Measurements from ENCODE around the gene PTPRQ.

PTPRQ gene

DNA sequence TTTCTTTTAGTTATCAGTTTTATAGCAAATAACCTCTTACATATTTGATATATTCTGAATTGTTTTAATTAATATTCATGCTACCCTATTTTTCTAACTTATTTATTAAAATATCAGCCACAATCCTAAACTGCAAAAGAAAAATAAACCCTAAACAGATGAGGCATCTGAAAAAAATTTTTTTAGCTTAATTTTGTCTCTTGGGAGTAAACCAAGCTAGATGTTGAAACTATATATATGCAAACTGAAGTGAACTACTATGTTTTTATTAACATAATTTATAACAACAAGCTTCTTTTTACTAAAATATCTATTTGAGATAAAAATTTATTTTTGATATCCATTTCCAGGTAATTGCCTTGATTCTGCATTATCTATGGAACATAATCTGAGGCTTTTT is 87.6 kb downstream of the PTPRQ start:
- Histone ChIP-seq H3K4me3 (ENCODE audit: low read depth, low read length) (no peak overlapping the region), H3K9me3 (ENCODE audit: control insufficient read depth, insufficient read depth, low read depth, low read length) (no peaks in the 10 kb centered on the region), H3K4me1 (ENCODE audit: control insufficient read depth, insufficient read depth, low read length) (no peaks in the 10 kb centered on the region), H3K27ac (ENCODE audit: extremely low read depth, low read depth, low read length) (no peak overlapping the region), H3K36me3 (ENCODE audit: control insufficient read depth in 2 of 2, insufficient read depth in 1 of 2, low read length in 2 of 2) (no peaks in the 10 kb centered on the region)
- ChIA-PET CTCF (interaction anchor here (0.7 kb wide), 1 partner anchor 12 kb away, joined by 4 read pairs; no protein-coding TSS in a partner anchor), POLR2A (no interaction called here)
- TF ChIP-seq, protein P1, sequence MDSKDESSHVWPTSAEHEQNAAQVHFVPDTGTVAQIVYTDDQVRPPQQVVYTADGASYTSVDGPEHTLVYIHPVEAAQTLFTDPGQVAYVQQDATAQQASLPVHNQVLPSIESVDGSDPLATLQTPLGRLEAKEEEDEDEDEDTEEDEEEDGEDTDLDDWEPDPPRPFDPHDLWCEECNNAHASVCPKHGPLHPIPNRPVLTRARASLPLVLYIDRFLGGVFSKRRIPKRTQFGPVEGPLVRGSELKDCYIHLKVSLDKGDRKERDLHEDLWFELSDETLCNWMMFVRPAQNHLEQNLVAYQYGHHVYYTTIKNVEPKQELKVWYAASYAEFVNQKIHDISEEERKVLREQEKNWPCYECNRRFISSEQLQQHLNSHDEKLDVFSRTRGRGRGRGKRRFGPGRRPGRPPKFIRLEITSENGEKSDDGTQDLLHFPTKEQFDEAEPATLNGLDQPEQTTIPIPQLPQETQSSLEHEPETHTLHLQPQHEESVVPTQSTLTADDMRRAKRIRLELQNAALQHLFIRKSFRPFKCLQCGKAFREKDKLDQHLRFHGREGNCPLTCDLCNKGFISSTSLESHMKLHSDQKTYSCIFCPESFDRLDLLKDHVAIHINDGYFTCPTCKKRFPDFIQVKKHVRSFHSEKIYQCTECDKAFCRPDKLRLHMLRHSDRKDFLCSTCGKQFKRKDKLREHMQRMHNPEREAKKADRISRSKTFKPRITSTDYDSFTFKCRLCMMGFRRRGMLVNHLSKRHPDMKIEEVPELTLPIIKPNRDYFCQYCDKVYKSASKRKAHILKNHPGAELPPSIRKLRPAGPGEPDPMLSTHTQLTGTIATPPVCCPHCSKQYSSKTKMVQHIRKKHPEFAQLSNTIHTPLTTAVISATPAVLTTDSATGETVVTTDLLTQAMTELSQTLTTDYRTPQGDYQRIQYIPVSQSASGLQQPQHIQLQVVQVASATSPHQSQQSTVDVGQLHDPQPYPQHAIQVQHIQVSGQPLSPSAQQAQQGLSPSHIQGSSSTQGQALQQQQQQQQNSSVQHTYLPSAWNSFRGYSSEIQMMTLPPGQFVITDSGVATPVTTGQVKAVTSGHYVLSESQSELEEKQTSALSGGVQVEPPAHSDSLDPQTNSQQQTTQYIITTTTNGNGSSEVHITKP (tag by site-specific recombination; IDR thresholded peaks at IDR 0.05): no peak
- TF ChIP-seq ZNF549 (tag by site-specific recombination; IDR thresholded peaks at IDR 0.05): no peak
- TF ChIP-seq, protein P2, sequence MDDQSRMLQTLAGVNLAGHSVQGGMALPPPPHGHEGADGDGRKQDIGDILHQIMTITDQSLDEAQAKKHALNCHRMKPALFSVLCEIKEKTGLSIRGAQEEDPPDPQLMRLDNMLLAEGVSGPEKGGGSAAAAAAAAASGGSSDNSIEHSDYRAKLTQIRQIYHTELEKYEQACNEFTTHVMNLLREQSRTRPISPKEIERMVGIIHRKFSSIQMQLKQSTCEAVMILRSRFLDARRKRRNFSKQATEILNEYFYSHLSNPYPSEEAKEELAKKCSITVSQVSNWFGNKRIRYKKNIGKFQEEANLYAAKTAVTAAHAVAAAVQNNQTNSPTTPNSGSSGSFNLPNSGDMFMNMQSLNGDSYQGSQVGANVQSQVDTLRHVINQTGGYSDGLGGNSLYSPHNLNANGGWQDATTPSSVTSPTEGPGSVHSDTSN (CRISPR knock-in tag; IDR thresholded peaks at IDR 0.05): no peak
- TF ChIP-seq ZNF624 (tag by site-specific recombination; IDR thresholded peaks at IDR 0.05): no peak
- no peak for TF ChIP-seq ZNF223 (tag by site-specific recombination; IDR thresholded peaks at IDR 0.05)
- no peak for TF ChIP-seq MZF1 (tag by site-specific recombination; IDR thresholded peaks at IDR 0.05; ENCODE audit: borderline replicate concordance)
- no peak for TF ChIP-seq KLF8 (tag by site-specific recombination; IDR thresholded peaks at IDR 0.05)
- TF ChIP-seq ZNF701 (tag by site-specific recombination; IDR thresholded peaks at IDR 0.05): no peak
- TF ChIP-seq ZBTB8A (tag by site-specific recombination; IDR thresholded peaks at IDR 0.05): no peak
- TF ChIP-seq SALL2 (tag by site-specific recombination; IDR thresholded peaks at IDR 0.05; ENCODE audit: borderline replicate concordance): no peak
- no peak for TF ChIP-seq ZNF426 (tag by site-specific recombination; IDR thresholded peaks at IDR 0.05)
- TF ChIP-seq YY1 (tag by site-specific recombination; IDR thresholded peaks at IDR 0.05): no peak
- TF ChIP-seq ZNF211 (tag by site-specific recombination; IDR thresholded peaks at IDR 0.05; ENCODE audit: low read depth): no peak

GRCh38 chr12:80539029-80539428 is 95.0 kb downstream of the PTPRQ start:
- Histone ChIP-seq H3K4me3 (ENCODE audit: low read depth, low read length) (no peak overlapping the region), H3K27ac (ENCODE audit: extremely low read depth, low read depth, low read length) (no peak overlapping the region), H3K9me3 (ENCODE audit: control insufficient read depth, insufficient read depth, low read depth, low read length) (no peaks in the 10 kb centered on the region), H3K4me1 (ENCODE audit: control insufficient read depth, insufficient read depth, low read length) (no peaks in the 10 kb centered on the region), H3K36me3 (ENCODE audit: control insufficient read depth in 2 of 2, insufficient read depth in 1 of 2, low read length in 2 of 2) (no peaks in the 10 kb centered on the region)
- TF ChIP-seq ZNF133 (tag by site-specific recombination; IDR thresholded peaks at IDR 0.05) (no peak), ZNF521 (tag by site-specific recombination; IDR thresholded peaks at IDR 0.05) (no peak), ZNF274 (IDR thresholded peaks at IDR 0.05; ENCODE audit: low read length) (no peak), ZNF274 (tag by site-specific recombination; IDR thresholded peaks at IDR 0.05; ENCODE audit: borderline replicate concordance) (no peak)
- CTCF ChIA-PET: no interaction called here
- POLR2A ChIA-PET: no interaction called here

DNA sequence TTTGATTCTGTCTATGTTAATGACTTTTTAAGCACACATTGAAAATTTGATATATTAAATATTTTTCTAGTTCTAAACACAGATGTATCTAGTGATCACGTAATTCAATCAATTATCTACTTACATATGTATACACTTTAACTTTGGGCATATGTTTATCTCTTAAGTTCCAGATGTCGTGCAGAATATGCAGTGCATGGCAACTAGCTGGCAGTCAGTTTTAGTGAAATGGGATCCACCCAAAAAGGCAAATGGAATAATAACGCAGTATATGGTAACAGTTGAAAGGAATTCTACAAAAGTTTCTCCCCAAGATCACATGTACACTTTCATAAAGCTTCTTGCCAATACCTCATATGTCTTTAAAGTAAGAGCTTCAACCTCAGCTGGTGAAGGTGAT is 105.3 kb downstream of the PTPRQ start:
- TF ChIP-seq ZNF274 (IDR thresholded peaks at IDR 0.05; ENCODE audit: low read length) (no peak), ZNF274 (tag by site-specific recombination; IDR thresholded peaks at IDR 0.05; ENCODE audit: borderline replicate concordance) (no peak), TCF7L2 (IDR thresholded peaks at IDR 0.05; ENCODE audit: borderline replicate concordance, low read depth, low read length) (no peak), ZNF654 (tag by site-specific recombination; IDR thresholded peaks at IDR 0.05; ENCODE audit: low read depth) (no peak), ZNF37A (tag by site-specific recombination; IDR thresholded peaks at IDR 0.05) (no peak), ZNF16 (tag by site-specific recombination; IDR thresholded peaks at IDR 0.05; ENCODE audit: low read depth) (no peak), ZNF600 (tag by site-specific recombination; IDR thresholded peaks at IDR 0.05) (no peak), ZBTB1 (tag by site-specific recombination; IDR thresholded peaks at IDR 0.05) (no peak), ZFHX2 (tag by site-specific recombination; conservative IDR thresholded peaks at IDR 0.05) (no peak), ZNF529 (tag by site-specific recombination; IDR thresholded peaks at IDR 0.05; ENCODE audit: insufficient replicate concordance) (no peak), SALL2 (tag by site-specific recombination; IDR thresholded peaks at IDR 0.05; ENCODE audit: borderline replicate concordance) (no peak), ZNF621 (tag by site-specific recombination; IDR thresholded peaks at IDR 0.05) (no peak)
- TF ChIP-seq, protein P3, sequence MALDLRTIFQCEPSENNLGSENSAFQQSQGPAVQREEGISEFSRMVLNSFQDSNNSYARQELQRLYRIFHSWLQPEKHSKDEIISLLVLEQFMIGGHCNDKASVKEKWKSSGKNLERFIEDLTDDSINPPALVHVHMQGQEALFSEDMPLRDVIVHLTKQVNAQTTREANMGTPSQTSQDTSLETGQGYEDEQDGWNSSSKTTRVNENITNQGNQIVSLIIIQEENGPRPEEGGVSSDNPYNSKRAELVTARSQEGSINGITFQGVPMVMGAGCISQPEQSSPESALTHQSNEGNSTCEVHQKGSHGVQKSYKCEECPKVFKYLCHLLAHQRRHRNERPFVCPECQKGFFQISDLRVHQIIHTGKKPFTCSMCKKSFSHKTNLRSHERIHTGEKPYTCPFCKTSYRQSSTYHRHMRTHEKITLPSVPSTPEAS (tag by site-specific recombination; IDR thresholded peaks at IDR 0.05): no peak
- Histone ChIP-seq H3K9me3 (ENCODE audit: control insufficient read depth, insufficient read depth, low read depth, low read length) (no peaks in the 10 kb centered on the region), H3K4me3 (ENCODE audit: low read depth, low read length) (no peak overlapping the region), H3K36me3 (ENCODE audit: control insufficient read depth in 2 of 2, insufficient read depth in 1 of 2, low read length in 2 of 2) (no peaks in the 10 kb centered on the region), H3K4me1 (ENCODE audit: control insufficient read depth, insufficient read depth, low read length) (peaks cover 5% of the 10 kb centered on the region), H3K27ac (ENCODE audit: extremely low read depth, low read depth, low read length) (no peak overlapping the region)
- ChIA-PET POLR2A (no interaction called here), CTCF (no interaction called here)

Data from HEK293 (cell line).